ENCODE results near the gene TLR9.

The TLR9 gene

GRCh38 chr3:52231502-52232278 lies 6.2 kb upstream of the TLR9 start:
- peak; percentile 45 to 50 for DNase-seq

- no peak for DNase-seq
Observed at GRCh38 chr3:52230889-52231499, 5.5 kb upstream of the TLR9 start.

- DNase-seq: no peak
Observed at GRCh38 chr3:52230461-52230860, 5.0 kb upstream of the TLR9 start.

- no peak for DNase-seq
Observed at GRCh38 chr3:52229656-52230055, 4.2 kb upstream of the TLR9 start.

- DNase-seq: no peak
Observed at GRCh38 chr3:52228751-52229291, 3.4 kb upstream of the TLR9 start.

GRCh38 chr3:52228266-52228665 lies 2.8 kb upstream of the TLR9 start:
- no peak for DNase-seq

GRCh38 chr3:52227766-52228165 lies 2.3 kb upstream of the TLR9 start:
- no peak for DNase-seq

GRCh38 chr3:52227117-52227516 lies 1.7 kb upstream of the TLR9 start:
- DNase-seq: no peak

- DNase-seq: no peak
Observed at GRCh38 chr3:52226229-52226817, 878 bp upstream of the TLR9 start.

GRCh38 chr3:52223449-52224408 lies 1.7 kb downstream of the TLR9 start:
- DNase-seq: no peak

- no peak for DNase-seq
Observed at GRCh38 chr3:52222319-52223221, 2.9 kb downstream of the TLR9 start.

GRCh38 chr3:52221563-52222318 lies 3.7 kb downstream of the TLR9 start:
- no peak for DNase-seq

GRCh38 chr3:52221141-52221562 lies 4.3 kb downstream of the TLR9 start:
- no peak for DNase-seq

- DNase-seq: peak; percentile 84 to 91
Observed at GRCh38 chr3:52220380-52221026, 4.9 kb downstream of the TLR9 start.

- DNase-seq: no peak
Observed at GRCh38 chr3:52218937-52219650, 6.4 kb downstream of the TLR9 start.

GRCh38 chr3:52218454-52218853 lies 7.0 kb downstream of the TLR9 start:
- DNase-seq: no peak

GRCh38 chr3:52218026-52218425 lies 7.4 kb downstream of the TLR9 start:
- DNase-seq: no peak

GRCh38 chr3:52217409-52217805 lies 8.0 kb downstream of the TLR9 start:
- DNase-seq: no peak

- peak; percentile 22 to 32 for DNase-seq
Observed at GRCh38 chr3:52216585-52217408, 8.6 kb downstream of the TLR9 start.
